Endodermal cell (in vitro differentiated cells): ENCODE data around the gene SDK2. TPM values are rescaled to one million over a fixed set of nuclear protein-coding genes. Genes with fewer than 3 reads are reported as not detected.
A peak's percentile ranks its signal among the peaks of the same experiment; 100 is the strongest.

Source experiments
- DNase-seq: peaks from one replicate; pipeline ENCODE4 v3.0.0-alpha.2; 2017
- H3K27ac ChIP-seq: 2 replicates; pipeline ENCODE4 v1.5.1; 2013; ENCODE audit warnings: mild to moderate bottlenecking, low read depth, low read length, moderate library complexity
- H3K27me3 ChIP-seq: 2 replicates; pipeline ENCODE4 v1.6.1; 2013; ENCODE audit warnings: mild to moderate bottlenecking, low read length, moderate library complexity; ENCODE audit not compliant: insufficient read depth, control insufficient read depth, poor library complexity, severe bottlenecking
- H3K36me3 ChIP-seq: 2 replicates; pipeline ENCODE4 v1.7.0; 2013; ENCODE audit warnings: mild to moderate bottlenecking, low read length, moderate library complexity; ENCODE audit not compliant: control insufficient read depth, insufficient read depth
- H3K4me1 ChIP-seq: one replicate; pipeline ENCODE4 v1.7.0; 2013; ENCODE audit warnings: low read length; ENCODE audit not compliant: control insufficient read depth, insufficient read depth
- H3K4me3 ChIP-seq: 2 replicates; pipeline ENCODE4 v1.5.1; 2013; ENCODE audit warnings: mild to moderate bottlenecking, low read length, moderate library complexity
- H3K9ac ChIP-seq: 2 replicates; pipeline ENCODE4 v1.6.1; 2013; ENCODE audit warnings: mild to moderate bottlenecking, low read length, moderate library complexity; ENCODE audit not compliant: poor library complexity, severe bottlenecking; ENCODE audit errors: extremely low read depth
- H3K9me3 ChIP-seq: 2 replicates; pipeline ENCODE4 v1.6.1; 2013; ENCODE audit warnings: mild to moderate bottlenecking, low read length, moderate library complexity; ENCODE audit not compliant: control insufficient read depth
- H3K27ac Mint-ChIP-seq: 2 replicates; pipeline ENCODE4 v1.8.0; 2020; ENCODE audit warnings: mixed read lengths
- H3K27me3 Mint-ChIP-seq: 2 replicates; pipeline ENCODE4 v1.8.0; 2021; ENCODE audit warnings: mild to moderate bottlenecking, mixed read lengths; ENCODE audit not compliant: insufficient read depth
- H3K36me3 Mint-ChIP-seq: 2 replicates; pipeline ENCODE4 v1.8.0; 2020; ENCODE audit warnings: low read depth, mixed read lengths
- H3K4me1 Mint-ChIP-seq: 2 replicates; pipeline ENCODE4 v1.8.0; 2020; ENCODE audit warnings: mixed read lengths
- H3K4me3 Mint-ChIP-seq: 2 replicates; pipeline ENCODE4 v1.8.0; 2020; ENCODE audit warnings: mild to moderate bottlenecking, moderate library complexity, mixed read lengths
- H3K9me3 Mint-ChIP-seq: 2 replicates; pipeline ENCODE4 v1.8.0; 2020; ENCODE audit warnings: mild to moderate bottlenecking, mixed read lengths
- WGBS, 2 experiments: methylation state at CpG; one replicate each; pipeline versions ENCODE4 v1.1.5 to v1.1.7; 2013; ENCODE audit warnings: missing lambda C conversion rate in 2 of 2, mixed read lengths in 1 of 2; ENCODE audit not compliant: insufficient coverage in 1 of 2, insufficient read length in 1 of 2; 5-methylcytosine and 5-hydroxymethylcytosine counted together
- total RNA-seq, 2 donors: library from RNA; stranded (reverse); fragmentation: NEBNext Ultra II Directional in 1 of 2; extraction: Animal tissue kit (Norgen Biotek cat#: 25700) in 1 of 2; gene quantifications; 2 replicates in 1 of 2; 3 replicates in 1 of 2; pipeline ENCODE4 v1.2.1, GENCODE V29; 2021
- TF ChIP-seq, protein P1 (sequence below): fragments of 200-600 bp; sonication (generic); conservative IDR thresholded peaks from 2 replicates; pipeline ENCODE4 v1.5.0; 2021; ENCODE audit warnings: antibody characterized with exemption, mild to moderate bottlenecking

SDK2 gene
- total RNA-seq, 2 donors from 2014 or later, result 5.9 to 7.0 TPM

DNA sequence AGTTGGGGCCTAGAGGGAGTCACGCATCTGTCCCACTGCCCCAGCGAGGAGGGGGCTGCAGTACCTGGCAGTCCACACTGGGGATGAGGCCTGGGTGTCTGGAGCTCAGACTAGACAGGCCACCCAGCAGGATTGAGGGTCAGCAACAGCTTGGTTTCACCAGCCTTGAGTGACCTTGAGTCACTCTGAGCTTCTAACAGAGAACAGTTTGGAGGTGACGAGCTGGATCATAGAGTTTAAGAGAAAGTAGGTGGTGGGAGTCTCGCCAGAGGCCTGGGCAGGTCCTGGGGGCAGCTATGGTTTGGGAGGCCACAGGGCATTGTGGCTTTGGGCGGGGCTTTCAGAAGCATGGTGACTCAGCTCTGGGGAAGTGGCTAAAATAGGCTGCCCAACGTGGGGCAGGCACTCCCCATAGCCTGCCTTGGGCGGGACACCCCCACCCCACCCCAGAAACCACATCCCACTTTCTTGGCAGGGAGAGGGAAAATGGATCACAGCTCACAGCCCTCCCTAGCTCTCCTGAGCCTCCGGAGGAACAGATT is 352.9 kb downstream of the SDK2 start:
- Mint-ChIP-seq H3K36me3 (peaks cover 24% of the 10 kb centered on the region), H3K9me3 (no peaks in the 10 kb centered on the region), H3K27ac (peak overlapping the region; percentile 6), H3K4me1 (peaks cover 29% of the 10 kb centered on the region), H3K27me3 (no peaks in the 10 kb centered on the region), H3K4me3 (no peak overlapping the region)
- Histone ChIP-seq H3K4me1 (peaks cover 23% of the 10 kb centered on the region), H3K27me3 (no peaks in the 10 kb centered on the region), H3K27ac (no peak overlapping the region), H3K9me3 (no peaks in the 10 kb centered on the region), H3K36me3 (peaks cover 32% of the 10 kb centered on the region), H3K9ac (no peak overlapping the region), H3K4me3 (no peak overlapping the region)
- no peak for DNase-seq
- 86 to 88% methylated on average over 5 to 8 of the region's 8 CpGs for WGBS, 2 experiments
- TF ChIP-seq, protein P1, sequence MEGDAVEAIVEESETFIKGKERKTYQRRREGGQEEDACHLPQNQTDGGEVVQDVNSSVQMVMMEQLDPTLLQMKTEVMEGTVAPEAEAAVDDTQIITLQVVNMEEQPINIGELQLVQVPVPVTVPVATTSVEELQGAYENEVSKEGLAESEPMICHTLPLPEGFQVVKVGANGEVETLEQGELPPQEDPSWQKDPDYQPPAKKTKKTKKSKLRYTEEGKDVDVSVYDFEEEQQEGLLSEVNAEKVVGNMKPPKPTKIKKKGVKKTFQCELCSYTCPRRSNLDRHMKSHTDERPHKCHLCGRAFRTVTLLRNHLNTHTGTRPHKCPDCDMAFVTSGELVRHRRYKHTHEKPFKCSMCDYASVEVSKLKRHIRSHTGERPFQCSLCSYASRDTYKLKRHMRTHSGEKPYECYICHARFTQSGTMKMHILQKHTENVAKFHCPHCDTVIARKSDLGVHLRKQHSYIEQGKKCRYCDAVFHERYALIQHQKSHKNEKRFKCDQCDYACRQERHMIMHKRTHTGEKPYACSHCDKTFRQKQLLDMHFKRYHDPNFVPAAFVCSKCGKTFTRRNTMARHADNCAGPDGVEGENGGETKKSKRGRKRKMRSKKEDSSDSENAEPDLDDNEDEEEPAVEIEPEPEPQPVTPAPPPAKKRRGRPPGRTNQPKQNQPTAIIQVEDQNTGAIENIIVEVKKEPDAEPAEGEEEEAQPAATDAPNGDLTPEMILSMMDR, result no peak

DNA sequence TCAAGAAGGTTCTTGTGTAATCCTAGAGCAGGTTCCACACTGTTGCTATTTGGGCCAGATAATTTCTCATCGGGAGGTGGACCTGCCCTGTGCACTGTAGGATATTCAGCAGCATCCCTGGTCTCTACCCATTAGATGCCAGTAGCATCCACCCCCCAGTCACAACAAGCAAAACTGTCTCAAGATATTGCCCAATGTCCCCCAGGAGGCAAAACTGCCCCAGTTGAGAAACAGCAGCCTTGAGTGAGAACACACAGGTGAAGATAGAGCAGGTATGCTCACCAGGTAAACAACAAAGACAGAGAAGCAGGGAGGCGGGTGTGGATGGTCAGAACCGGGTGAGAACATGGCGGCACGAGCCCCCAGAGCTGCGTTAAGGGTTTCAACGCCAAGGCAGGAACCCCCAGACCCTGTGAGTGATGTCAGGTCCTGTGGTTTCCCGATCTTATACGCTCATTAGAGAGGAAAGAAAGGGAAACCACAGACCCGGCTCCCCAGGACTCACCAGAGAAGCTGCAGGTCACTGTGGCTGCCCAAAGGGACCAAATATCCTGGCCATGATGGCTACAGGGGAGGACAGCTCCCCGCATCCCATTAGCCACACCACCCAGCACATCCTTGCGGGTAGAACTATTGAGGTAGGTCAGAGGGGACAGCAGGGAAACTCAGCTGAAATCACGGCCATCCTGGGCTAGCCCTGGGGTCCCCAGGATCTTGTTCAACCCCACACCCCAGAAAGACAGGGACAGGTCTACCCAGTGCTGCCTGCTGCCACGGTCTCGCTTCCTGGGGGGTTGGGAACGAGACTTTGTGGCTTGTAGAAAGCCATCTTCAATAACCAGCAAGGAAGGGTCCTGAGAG is 353.6 kb downstream of the SDK2 start:
- Histone ChIP-seq H3K36me3 (peaks cover 39% of the 10 kb centered on the region), H3K4me1 (peaks cover 27% of the 10 kb centered on the region), H3K27me3 (no peaks in the 10 kb centered on the region), H3K9ac (no peak overlapping the region), H3K27ac (no peak overlapping the region), H3K9me3 (no peaks in the 10 kb centered on the region), H3K4me3 (no peak overlapping the region)
- peaks cover 25% of the 10 kb centered on the region for H3K36me3 Mint-ChIP-seq
- no peak overlapping the region for H3K4me3 Mint-ChIP-seq
- H3K27ac Mint-ChIP-seq, result no peak overlapping the region
- TF ChIP-seq, protein P1, result no peak
- no peaks in the 10 kb centered on the region for H3K9me3 Mint-ChIP-seq
- DNase-seq, result no peak
- peaks cover 31% of the 10 kb centered on the region for H3K4me1 Mint-ChIP-seq
- H3K27me3 Mint-ChIP-seq, result no peaks in the 10 kb centered on the region
- 92 to 96% methylated on average over 9 to 16 of the region's 16 CpGs for WGBS, 2 experiments

DNA sequence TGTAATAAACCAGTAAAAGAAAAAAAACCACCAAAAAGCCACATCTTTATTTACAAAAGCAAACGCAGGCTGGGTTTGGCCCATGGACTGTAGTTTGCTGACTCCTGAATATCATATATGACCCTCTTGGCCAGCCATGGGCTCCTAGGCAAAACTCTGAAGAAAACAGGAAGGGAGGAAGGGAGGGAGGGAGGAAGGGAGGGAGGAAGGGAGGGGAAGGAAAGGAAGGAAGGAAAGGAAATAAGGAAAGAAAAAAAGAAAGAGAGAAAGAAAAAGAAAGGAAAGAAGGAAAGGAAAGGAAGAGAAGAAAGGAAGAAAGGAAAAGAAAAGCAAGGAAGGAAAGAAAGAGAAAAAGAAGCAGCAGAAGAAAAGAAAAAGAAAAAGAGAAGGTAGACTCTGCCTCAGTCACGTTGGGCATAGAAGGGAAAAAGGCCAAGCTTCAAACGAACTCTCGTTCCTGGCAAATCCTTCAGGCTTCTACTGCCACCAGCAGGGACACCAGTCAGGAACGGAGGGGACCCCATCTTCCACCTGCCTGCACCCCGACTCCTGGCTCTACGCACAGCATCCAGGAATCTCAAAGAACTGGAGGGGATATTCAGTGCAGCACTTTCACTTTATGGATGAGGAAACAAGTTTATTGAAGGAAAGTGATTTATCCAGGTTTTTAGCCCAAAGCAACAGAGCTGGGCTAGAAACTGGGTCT is 354.5 kb downstream of the SDK2 start:
- Mint-ChIP-seq H3K27ac (peak overlapping the region; percentile 74), H3K27me3 (no peaks in the 10 kb centered on the region), H3K36me3 (peaks cover 20% of the 10 kb centered on the region), H3K9me3 (no peaks in the 10 kb centered on the region), H3K4me3 (no peak overlapping the region), H3K4me1 (peaks cover 31% of the 10 kb centered on the region)
- Histone ChIP-seq H3K4me3 (no peak overlapping the region), H3K9ac (no peak overlapping the region), H3K9me3 (no peaks in the 10 kb centered on the region), H3K27ac (no peak overlapping the region), H3K4me1 (peaks cover 28% of the 10 kb centered on the region), H3K27me3 (no peaks in the 10 kb centered on the region), H3K36me3 (peaks cover 41% of the 10 kb centered on the region)
- TF ChIP-seq, protein P1, result no peak
- DNase-seq, result no peak
- WGBS, 2 experiments, result 82 to 89% methylated on average over 6 to 7 of the region's 7 CpGs
